NCI-H748 (cell line): ENCODE data around the gene LRFN5.
"Not testable (repeated sequence)": the region's sequence is repeated elsewhere in the genome, so short reads cannot be mapped to it uniquely, and the experiment has no call there.

Experiments used
- DNase-seq: peaks from one replicate; lab custom pipeline; 2025; ENCODE audit not compliant: unreplicated experiment; lab: John Stamatoyannopoulos, UW

LRFN5 gene

GRCh38 chr14:41636492-41637392 lies 30.1 kb downstream of the LRFN5 start:
- no peak for DNase-seq

GRCh38 chr14:41641690-41642089 lies 35.0 kb downstream of the LRFN5 start:
- no peak for DNase-seq

GRCh38 chr14:41642367-41642766 lies 35.7 kb downstream of the LRFN5 start:
- DNase-seq, result no peak

- no peak for DNase-seq
Observed at GRCh38 chr14:41642789-41643188, 36.1 kb downstream of the LRFN5 start.

- DNase-seq, result no peak
Observed at GRCh38 chr14:41644606-41645005, 37.9 kb downstream of the LRFN5 start.

- no peak for DNase-seq
Observed at GRCh38 chr14:41650802-41651201, 44.1 kb downstream of the LRFN5 start.

- no peak for DNase-seq
Observed at GRCh38 chr14:41654196-41654595, 47.5 kb downstream of the LRFN5 start.

GRCh38 chr14:41662780-41663472 lies 56.2 kb downstream of the LRFN5 start:
- DNase-seq, result no peak

- no peak for DNase-seq
Observed at GRCh38 chr14:41663473-41663850, 56.8 kb downstream of the LRFN5 start.

GRCh38 chr14:41666301-41666700 lies 59.6 kb downstream of the LRFN5 start:
- no peak for DNase-seq

- DNase-seq, result peak; percentile 12
Observed at GRCh38 chr14:41668356-41668755, 61.7 kb downstream of the LRFN5 start.

GRCh38 chr14:41673601-41674000 lies 66.9 kb downstream of the LRFN5 start:
- DNase-seq, result not testable (repeated sequence)

- DNase-seq, result not testable (repeated sequence)
Observed at GRCh38 chr14:41674511-41674971, 67.9 kb downstream of the LRFN5 start.

- no peak for DNase-seq
Observed at GRCh38 chr14:41699486-41699885, 92.8 kb downstream of the LRFN5 start.

GRCh38 chr14:41718477-41719166 lies 111.9 kb downstream of the LRFN5 start:
- DNase-seq, result peak; percentile 93

GRCh38 chr14:41739203-41739602 lies 132.5 kb downstream of the LRFN5 start:
- DNase-seq, result no peak

GRCh38 chr14:41743140-41743539 lies 136.5 kb downstream of the LRFN5 start:
- DNase-seq, result no peak

- peak; percentile 63 for DNase-seq
Observed at GRCh38 chr14:41749429-41749828, 142.8 kb downstream of the LRFN5 start.

GRCh38 chr14:41750575-41750974 lies 143.9 kb downstream of the LRFN5 start:
- DNase-seq, result not testable (repeated sequence)

- DNase-seq, result no peak
Observed at GRCh38 chr14:41758011-41758665, 151.5 kb downstream of the LRFN5 start.

- no peak for DNase-seq
Observed at GRCh38 chr14:41761204-41761603, 154.5 kb downstream of the LRFN5 start.
